PC-3 (cell line): ENCODE measurements around the gene PBOV1. TPM values are rescaled to one million over a fixed set of nuclear protein-coding genes. Genes with fewer than 3 reads are reported as not detected.

Experiments used
- ATAC-seq: fragments of 200-7000 bp; cut with Tn5 transposase; 2 replicates; pipeline ENCODE4 v1.9.1; 2020; ENCODE audit warnings: mild to moderate bottlenecking, moderate library complexity
- BruUV-seq: library from RNA; stranded (reverse); fragments of 400-500 nt; replicated peaks from 2 replicates; lab custom pipeline; 2021; lab: Mats Ljungman, UMichigan
- CTCF ChIA-PET: fragments of 300-600 bp; sonication (Branson Sonifier 250); formaldehyde crosslinking; loops from one replicate; lab custom pipeline; 2022; ENCODE audit warnings: antibody characterized with exemption; lab: Charles Lee
- POLR2A ChIA-PET: fragments of 300-600 bp; sonication (Branson Sonifier 250); formaldehyde crosslinking; loops from one replicate; lab custom pipeline; 2022; ENCODE audit warnings: antibody characterized with exemption; ENCODE audit not compliant: unreplicated experiment; lab: Charles Lee
- DNase-seq: peaks from one replicate; pipeline ENCODE4 v3.0.0-alpha.2; 2015
- H2AFZ ChIP-seq: fragments of 300-600 bp; sonication (generic); 2 replicates; pipeline ENCODE4 v1.6.0; 2016; ENCODE audit warnings: antibody characterized with exemption, low read length
- H3F3A ChIP-seq: fragments of 300-600 bp; sonication (generic); one replicate; pipeline ENCODE4 v1.6.0; 2017; ENCODE audit warnings: antibody characterized with exemption, low read length, control low read depth, mild to moderate bottlenecking; ENCODE audit not compliant: unreplicated experiment
- H3K27ac ChIP-seq: fragments of 300-600 bp; sonication (generic); 2 replicates; pipeline ENCODE4 v1.5.1; 2016; ENCODE audit warnings: mild to moderate bottlenecking, low read length
- H3K27me3 ChIP-seq: fragments of 300-600 bp; sonication (generic); 2 replicates; pipeline ENCODE4 v1.6.1; 2016; ENCODE audit warnings: low read length, mixed read lengths
- H3K36me3 ChIP-seq: fragments of 300-600 bp; sonication (generic); 2 replicates; pipeline ENCODE4 v1.6.1; 2016; ENCODE audit warnings: low read depth, mixed run types, low read length, mixed read lengths
- H3K4me1 ChIP-seq: fragments of 300-600 bp; sonication (generic); 2 replicates; pipeline ENCODE4 v1.5.1; 2016; ENCODE audit warnings: low read length; ENCODE audit not compliant: insufficient read depth
- H3K4me2 ChIP-seq: fragments of 300-600 bp; sonication (generic); 2 replicates; pipeline ENCODE4 v1.6.0; 2016; ENCODE audit warnings: low read length
- H3K4me3 ChIP-seq: fragments of 300-600 bp; sonication (generic); 2 replicates; pipeline ENCODE4 v1.5.1; 2016; ENCODE audit warnings: mild to moderate bottlenecking, low read length, mixed read lengths
- H3K79me2 ChIP-seq: fragments of 300-600 bp; sonication (generic); 2 replicates; pipeline ENCODE4 v1.6.1; 2017; ENCODE audit warnings: low read length, mixed read lengths
- H3K9ac ChIP-seq: fragments of 300-600 bp; sonication (generic); 2 replicates; pipeline ENCODE4 v1.6.0; 2016; ENCODE audit warnings: mild to moderate bottlenecking, low read length
- H3K9me2 ChIP-seq: fragments of 300-600 bp; sonication (generic); replicated peaks from 2 replicates; pipeline ENCODE4 v1.6.1; 2016; ENCODE audit warnings: mixed run types, low read length, mixed read lengths
- H3K9me3 ChIP-seq: fragments of 300-600 bp; sonication (generic); 2 replicates; pipeline ENCODE4 v1.6.1; 2016; ENCODE audit warnings: low read length, mixed read lengths
- H4K20me1 ChIP-seq: fragments of 300-600 bp; sonication (generic); 2 replicates; pipeline ENCODE4 v1.6.1; 2016; ENCODE audit warnings: low read length, mixed read lengths
- CTCF ChIP-seq: fragments of 300-600 bp; sonication (generic); conservative IDR thresholded peaks from 2 replicates; pipeline ENCODE4 v1.5.1; 2017; ENCODE audit warnings: antibody characterized with exemption, low read depth, mild to moderate bottlenecking, low read length
- EZH2 ChIP-seq: fragments of 300-600 bp; sonication (generic); IDR thresholded peaks from one replicate; pipeline ENCODE4 v1.6.1; 2017; ENCODE audit warnings: antibody characterized with exemption, mild to moderate bottlenecking, low read length; ENCODE audit not compliant: unreplicated experiment
- EZH2phosphoT487 ChIP-seq: fragments of 300-600 bp; sonication (generic); IDR thresholded peaks from 2 replicates; pipeline ENCODE4 v1.6.1; 2018; ENCODE audit warnings: mild to moderate bottlenecking, antibody characterized with exemption, low read length, borderline replicate concordance
- intact Hi-C: fragments of 100-400 bp; cut with micrococcal nuclease; formaldehyde crosslinking; loops from 2 replicates; pipeline ENCODE4 v1.9.0; 2023
- total RNA-seq: library from RNA; depleted of rRNA; stranded (reverse); fragments of >200 nt; gene quantifications from 2 replicates; pipeline ENCODE4 v1.2.3, GENCODE V29; 2014

The PBOV1 gene
- total RNA-seq, 1 experiment from 2014 or later, result not detected

- H3K4me3 ChIP-seq, result no peak overlapping the region
- intact Hi-C loops, result no loop called here
- H3F3A ChIP-seq, result no peaks in the 10 kb centered on the region
- H4K20me1 ChIP-seq, result no peaks in the 10 kb centered on the region
- no peaks in the 10 kb centered on the region for H3K9me3 ChIP-seq
- ChIA-PET CTCF (no interaction called here), POLR2A (no interaction called here)
- no TSS peak for BruUV-seq
- no peak for DNase-seq
- no peak for ATAC-seq
- TF ChIP-seq EZH2 (no peak), EZH2phosphoT487 (no peak), CTCF (no peak)
- H3K79me2 ChIP-seq, result no peaks in the 10 kb centered on the region
- H2AFZ ChIP-seq, result no peak overlapping the region
- peaks cover 6% of the 10 kb centered on the region; the same call in 1 of the 2 replicates for H3K4me1 ChIP-seq
- no peak overlapping the region for H3K4me2 ChIP-seq
- no peak overlapping the region for H3K9ac ChIP-seq
- no peaks in the 10 kb centered on the region for H3K36me3 ChIP-seq
- H3K9me2 ChIP-seq, result no peaks in the 10 kb centered on the region
- H3K27me3 ChIP-seq, result no peaks in the 10 kb centered on the region
- H3K27ac ChIP-seq, result no peak overlapping the region
Observed at GRCh38 chr6:138241381-138241780, 23.1 kb upstream of the PBOV1 start.

GRCh38 chr6:138240476-138241245, 22.4 kb upstream of the PBOV1 start:
- Histone ChIP-seq H3K9me2 (no peaks in the 10 kb centered on the region), H3F3A (no peaks in the 10 kb centered on the region), H3K9ac (no peak overlapping the region), H3K36me3 (no peaks in the 10 kb centered on the region), H2AFZ (no peak overlapping the region), H3K9me3 (no peaks in the 10 kb centered on the region), H3K4me3 (no peak overlapping the region), H3K4me2 (no peak overlapping the region), H3K27ac (no peak overlapping the region), H3K4me1 (peaks cover 6% of the 10 kb centered on the region; the same call in 1 of the 2 replicates), H3K27me3 (no peaks in the 10 kb centered on the region), H4K20me1 (no peaks in the 10 kb centered on the region), H3K79me2 (no peaks in the 10 kb centered on the region)
- TF ChIP-seq CTCF (no peak), EZH2 (no peak), EZH2phosphoT487 (no peak)
- ChIA-PET POLR2A (no interaction called here), CTCF (no interaction called here)
- DNase-seq, result no peak
- intact Hi-C loops, result no loop called here
- BruUV-seq, result no TSS peak
- ATAC-seq, result no peak

GRCh38 chr6:138239774-138240173, 21.5 kb upstream of the PBOV1 start:
- CTCF ChIA-PET, result interaction anchor here (0.7 kb wide), 1 partner anchor 968 kb away, joined by 8 read pairs; no protein-coding TSS in a partner anchor
- no TSS peak for BruUV-seq

More at GRCh38 chr6:138239774-138240173, 21.5 kb upstream of the PBOV1 start:
- no peaks in the 10 kb centered on the region for H3K36me3 ChIP-seq
- ATAC-seq (no peak), DNase-seq (no peak)
- intact Hi-C loops, result no loop called here
- H2AFZ ChIP-seq, result no peak overlapping the region
- no peak for TF ChIP-seq EZH2phosphoT487
- TF ChIP-seq CTCF, result no peak
- no peak for TF ChIP-seq EZH2
- no peak overlapping the region for H3K4me2 ChIP-seq
- no peaks in the 10 kb centered on the region for H3K79me2 ChIP-seq
- no peaks in the 10 kb centered on the region for H3F3A ChIP-seq
- no peak overlapping the region for H3K4me3 ChIP-seq
- H3K9me2 ChIP-seq, result no peaks in the 10 kb centered on the region
- no peaks in the 10 kb centered on the region for H4K20me1 ChIP-seq
- H3K4me1 ChIP-seq, result peaks cover 12% of the 10 kb centered on the region; the same call in 1 of the 2 replicates
- H3K27me3 ChIP-seq, result no peaks in the 10 kb centered on the region
- POLR2A ChIA-PET, result no interaction called here
- H3K9ac ChIP-seq, result no peak overlapping the region
- no peaks in the 10 kb centered on the region for H3K9me3 ChIP-seq
- H3K27ac ChIP-seq, result no peak overlapping the region
